Chondrocyte (in vitro differentiated cells): Measurements from ENCODE around the gene HTR2C. TPM values are rescaled to one million over a fixed set of nuclear protein-coding genes. Genes with fewer than 3 reads are reported as not detected.

Experiments
- DNase-seq: peaks from one replicate; pipeline ENCODE4 v3.0.0; 2021; ENCODE audit warnings: mixed read lengths, low spot score
- H3K27ac Mint-ChIP-seq: one replicate; pipeline ENCODE4 v1.8.0; 2021; ENCODE audit warnings: mild to moderate bottlenecking, moderate library complexity, mixed read lengths; ENCODE audit not compliant: unreplicated experiment
- H3K27me3 Mint-ChIP-seq: 2 replicates; pipeline ENCODE4 v1.8.0; 2021; ENCODE audit warnings: low read depth, mixed read lengths
- H3K36me3 Mint-ChIP-seq: 2 replicates; pipeline ENCODE4 v1.8.0; 2021; ENCODE audit warnings: low read depth, mixed read lengths
- H3K4me1 Mint-ChIP-seq: 2 replicates; pipeline ENCODE4 v1.8.0; 2021; ENCODE audit warnings: low read depth, mild to moderate bottlenecking, mixed read lengths
- H3K4me3 Mint-ChIP-seq: one replicate; pipeline ENCODE4 v1.8.0; 2021; ENCODE audit warnings: mild to moderate bottlenecking, moderate library complexity, mixed read lengths; ENCODE audit not compliant: unreplicated experiment
- H3K9me3 Mint-ChIP-seq: 2 replicates; pipeline ENCODE4 v1.8.0; 2021; ENCODE audit warnings: low read depth, mixed read lengths
- CTCF ChIP-seq: fragments of 200-600 bp; sonication (generic); IDR thresholded peaks from 2 replicates; pipeline ENCODE4 v1.5.0; 2021; ENCODE audit warnings: antibody characterized with exemption, mild to moderate bottlenecking, moderate library complexity
- total RNA-seq: library from RNA; stranded (reverse); gene quantifications from 3 replicates; pipeline ENCODE4 v1.2.1, GENCODE V29; 2021

HTR2C gene
- total RNA-seq, 1 donor from 2014 or later, result not detected

- H3K9me3 Mint-ChIP-seq, result peaks cover 3% of the 10 kb centered on the region
- H3K36me3 Mint-ChIP-seq, result no peaks in the 10 kb centered on the region
- no peak for TF ChIP-seq CTCF
- no peaks in the 10 kb centered on the region for H3K4me1 Mint-ChIP-seq
- no peak overlapping the region for H3K27ac Mint-ChIP-seq
- H3K27me3 Mint-ChIP-seq, result no peaks in the 10 kb centered on the region
- H3K4me3 Mint-ChIP-seq, result no peak overlapping the region
- no peak for DNase-seq
Measured at GRCh38 chrX:114841051-114841450, 257.2 kb downstream of the HTR2C start.

GRCh38 chrX:114842181-114842580 is 258.3 kb downstream of the HTR2C start:
- H3K4me3 Mint-ChIP-seq, result no peak overlapping the region
- no peak for DNase-seq
- no peak for TF ChIP-seq CTCF

GRCh38 chrX:114889481-114889880 is 305.6 kb downstream of the HTR2C start:
- H3K36me3 Mint-ChIP-seq, result no peaks in the 10 kb centered on the region
- H3K27ac Mint-ChIP-seq, result no peak overlapping the region
- H3K27me3 Mint-ChIP-seq, result peaks cover 5% of the 10 kb centered on the region
- no peak overlapping the region for H3K4me3 Mint-ChIP-seq
- TF ChIP-seq CTCF, result no peak
- no peak for DNase-seq
- H3K4me1 Mint-ChIP-seq, result no peaks in the 10 kb centered on the region
- peaks cover 6% of the 10 kb centered on the region for H3K9me3 Mint-ChIP-seq

More at GRCh38 chrX:114842181-114842580, 258.3 kb downstream of the HTR2C start:
- H3K27me3 Mint-ChIP-seq, result no peaks in the 10 kb centered on the region
- no peak overlapping the region for H3K27ac Mint-ChIP-seq
- no peaks in the 10 kb centered on the region for H3K36me3 Mint-ChIP-seq
- peaks cover 3% of the 10 kb centered on the region for H3K9me3 Mint-ChIP-seq
- H3K4me1 Mint-ChIP-seq, result no peaks in the 10 kb centered on the region

GRCh38 chrX:114903618-114904017 is 319.7 kb downstream of the HTR2C start:
- Mint-ChIP-seq H3K27me3 (peaks cover 18% of the 10 kb centered on the region), H3K4me1 (no peaks in the 10 kb centered on the region), H3K4me3 (no peak overlapping the region), H3K9me3 (peaks cover 3% of the 10 kb centered on the region), H3K36me3 (no peaks in the 10 kb centered on the region), H3K27ac (no peak overlapping the region)
- no peak for TF ChIP-seq CTCF
- DNase-seq, result no peak

GRCh38 chrX:114905251-114905650 is 321.4 kb downstream of the HTR2C start:
- no peak overlapping the region for H3K27ac Mint-ChIP-seq
- no peak overlapping the region for H3K4me3 Mint-ChIP-seq
- DNase-seq, result no peak
- no peak for TF ChIP-seq CTCF
- no peaks in the 10 kb centered on the region for H3K36me3 Mint-ChIP-seq
- H3K9me3 Mint-ChIP-seq, result no peaks in the 10 kb centered on the region
- no peaks in the 10 kb centered on the region for H3K4me1 Mint-ChIP-seq
- H3K27me3 Mint-ChIP-seq, result peaks cover 18% of the 10 kb centered on the region
